ENCODE results near the gene ALOXE3. TPM values are rescaled to one million over a fixed set of nuclear protein-coding genes. Genes with fewer than 3 reads are reported as not detected.
A peak's percentile ranks its signal among the peaks of the same experiment; 100 is the strongest.

Gene ALOXE3
- total RNA-seq, 2 donors from 2014 or later, result not detected

DNA sequence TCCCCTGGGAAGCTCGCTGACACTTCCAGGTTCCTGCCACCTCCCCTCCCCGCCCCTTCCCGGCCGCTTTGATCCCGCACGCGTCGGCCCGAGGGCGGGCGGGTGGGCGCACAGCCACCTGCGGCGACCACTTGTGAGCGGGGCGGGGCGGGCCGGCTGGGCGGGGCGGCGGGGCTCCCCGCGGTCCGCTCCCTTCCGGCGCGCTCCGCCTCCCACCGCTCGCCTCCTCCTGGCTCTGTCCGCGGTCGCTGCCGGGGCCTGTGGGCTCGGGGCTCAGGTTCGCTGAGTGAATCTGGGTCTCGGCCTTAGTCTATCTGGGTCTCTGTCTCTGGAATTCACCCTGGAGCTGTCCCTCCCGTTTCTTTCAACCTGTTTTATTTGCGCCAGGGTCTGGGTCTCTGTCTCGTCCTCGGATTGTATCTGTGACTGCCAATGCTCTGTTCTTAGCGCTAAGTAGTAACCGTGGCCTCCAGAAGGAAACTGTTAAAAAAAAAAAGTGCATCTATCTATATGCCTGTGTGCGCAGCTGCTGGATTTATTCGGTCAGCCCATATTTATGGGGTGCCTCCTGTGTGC, 8.3 kb upstream of the ALOXE3 start:
- 0 to 1% methylated on average over 20 to 33 of the region's 45 CpGs for WGBS, 2 donors
- peak overlapping the region in 3 of 4 donors; percentile 0 to 27 (median 0) for H3K27ac ChIP-seq
- peak overlapping the region; percentile 3 to 23 for H3K4me3 ChIP-seq
- TF ChIP-seq, protein P1, sequence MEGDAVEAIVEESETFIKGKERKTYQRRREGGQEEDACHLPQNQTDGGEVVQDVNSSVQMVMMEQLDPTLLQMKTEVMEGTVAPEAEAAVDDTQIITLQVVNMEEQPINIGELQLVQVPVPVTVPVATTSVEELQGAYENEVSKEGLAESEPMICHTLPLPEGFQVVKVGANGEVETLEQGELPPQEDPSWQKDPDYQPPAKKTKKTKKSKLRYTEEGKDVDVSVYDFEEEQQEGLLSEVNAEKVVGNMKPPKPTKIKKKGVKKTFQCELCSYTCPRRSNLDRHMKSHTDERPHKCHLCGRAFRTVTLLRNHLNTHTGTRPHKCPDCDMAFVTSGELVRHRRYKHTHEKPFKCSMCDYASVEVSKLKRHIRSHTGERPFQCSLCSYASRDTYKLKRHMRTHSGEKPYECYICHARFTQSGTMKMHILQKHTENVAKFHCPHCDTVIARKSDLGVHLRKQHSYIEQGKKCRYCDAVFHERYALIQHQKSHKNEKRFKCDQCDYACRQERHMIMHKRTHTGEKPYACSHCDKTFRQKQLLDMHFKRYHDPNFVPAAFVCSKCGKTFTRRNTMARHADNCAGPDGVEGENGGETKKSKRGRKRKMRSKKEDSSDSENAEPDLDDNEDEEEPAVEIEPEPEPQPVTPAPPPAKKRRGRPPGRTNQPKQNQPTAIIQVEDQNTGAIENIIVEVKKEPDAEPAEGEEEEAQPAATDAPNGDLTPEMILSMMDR (IDR thresholded peaks at IDR 0.05), result no peak
- no peak for TF ChIP-seq POLR2A (IDR thresholded peaks at IDR 0.05)
- H3K27me3 ChIP-seq, result peaks cover 0 to 29% of the 10 kb centered on the region in 2 donors
- H3K36me3 ChIP-seq (replicated peaks in 1 of 2; ENCODE audit: insufficient read depth in 1 of 2, low read depth in 2 of 2), result no peaks in the 10 kb centered on the region
- peaks cover 55% of the 10 kb centered on the region for H3K4me1 ChIP-seq
- ATAC-seq (peak; percentile 32), DNase-seq (peak in 3 of 4 donors; percentile 35 to 56 (median 37))
- intact Hi-C loops (cut with DNase I), result loop anchor here (5.0 kb wide), 1 partner anchor 51 kb away; the partner anchor contains the start of gene TMEM107
- no peaks in the 10 kb centered on the region for H3K9me3 ChIP-seq

DNA sequence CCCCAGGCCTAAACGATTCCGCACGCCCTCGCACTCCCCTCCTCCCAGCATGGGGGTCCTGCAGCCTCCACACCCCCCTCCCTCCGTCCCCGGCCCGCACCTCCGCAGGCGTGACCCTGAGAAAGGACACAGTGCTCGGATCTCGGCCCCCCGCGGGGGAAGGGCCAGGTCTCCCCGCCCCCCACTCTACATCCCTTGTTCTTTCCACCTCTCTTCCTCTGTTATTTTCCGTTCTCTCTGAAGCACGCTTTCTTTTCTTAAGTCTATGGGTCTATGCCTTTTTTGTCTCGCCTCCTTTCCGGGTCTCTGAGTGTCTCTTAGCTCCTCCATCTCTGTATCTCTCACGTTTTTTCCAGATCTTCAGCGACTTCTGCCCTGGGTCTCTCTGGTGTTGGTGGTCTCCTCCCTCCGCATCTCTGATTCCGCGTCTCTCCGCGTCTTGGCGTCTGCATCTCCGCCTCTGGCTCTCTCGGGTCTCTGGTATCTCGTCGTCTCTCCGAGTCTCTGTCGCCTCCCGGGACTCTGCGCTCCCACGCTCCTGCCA, 7.7 kb upstream of the ALOXE3 start:
- intact Hi-C loops (cut with DNase I), result loop anchor here (5.0 kb wide), 1 partner anchor 51 kb away; the partner anchor contains the start of gene TMEM107
- ATAC-seq (no peak), DNase-seq (peak in 2 of 4 donors; percentile 19 to 39)
- no peak for TF ChIP-seq POLR2A (IDR thresholded peaks at IDR 0.05)
- TF ChIP-seq, protein P1 (IDR thresholded peaks at IDR 0.05), result no peak
- H3K4me1 ChIP-seq, result peaks cover 61% of the 10 kb centered on the region
- WGBS, 2 donors, result 1% methylated on average over 17 to 35 of the region's 35 CpGs
- H3K27ac ChIP-seq, result peak overlapping the region in 2 of 4 donors; percentile 0 to 27
- peaks cover 0 to 29% of the 10 kb centered on the region in 2 donors for H3K27me3 ChIP-seq
- H3K9me3 ChIP-seq, result no peaks in the 10 kb centered on the region
- no peaks in the 10 kb centered on the region for H3K36me3 ChIP-seq (replicated peaks in 1 of 2; ENCODE audit: insufficient read depth in 1 of 2, low read depth in 2 of 2)
- H3K4me3 ChIP-seq, result peak overlapping the region; percentile 3 to 23

DNA sequence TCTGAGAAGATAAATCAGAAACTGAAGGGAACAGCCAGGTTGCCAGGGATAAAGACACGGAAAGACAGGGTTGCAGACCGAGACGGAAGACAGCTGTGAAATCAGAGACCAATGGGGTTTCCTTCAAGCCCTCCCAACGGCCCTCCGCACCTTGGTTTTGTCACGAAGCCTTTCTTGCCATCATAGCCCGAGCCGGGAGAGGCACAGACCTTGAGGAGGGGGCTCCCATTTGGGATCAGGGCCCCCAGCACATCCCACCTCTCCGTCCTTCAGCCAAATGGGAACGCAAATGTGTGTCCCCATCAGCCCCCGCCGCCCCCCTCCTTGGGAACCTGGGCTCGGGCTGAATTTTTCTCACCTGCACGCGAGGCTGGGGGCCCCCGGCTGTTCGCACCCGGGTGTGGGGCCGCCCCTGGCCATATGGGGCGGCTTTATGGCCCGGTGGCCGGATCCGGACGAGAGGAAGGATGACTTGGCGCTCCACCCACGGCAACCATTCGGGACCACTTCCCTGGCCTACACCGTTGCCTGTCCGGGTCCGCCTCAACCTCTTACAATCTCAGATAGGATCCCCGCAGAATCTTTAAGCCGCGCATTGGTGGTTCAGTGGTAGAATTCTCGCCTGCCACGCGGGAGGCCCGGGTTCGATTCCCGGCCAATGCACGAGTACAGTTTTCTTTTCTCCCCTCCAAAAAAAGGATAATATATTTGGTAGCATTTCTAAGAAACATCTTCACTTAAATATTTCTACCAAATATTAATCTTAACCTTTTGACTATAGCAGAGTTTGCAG, 7.0 kb upstream of the ALOXE3 start:
- TF ChIP-seq, protein P1 (IDR thresholded peaks at IDR 0.05), result no peak
- TF ChIP-seq POLR2A (IDR thresholded peaks at IDR 0.05), result no peak
- peak; percentile 56 for ATAC-seq
- Histone ChIP-seq H3K27ac (no peak overlapping the region), H3K4me3 (peak overlapping the region in 1 of 2 donors; percentile 23), H3K36me3 (replicated peaks in 1 of 2; ENCODE audit: insufficient read depth in 1 of 2, low read depth in 2 of 2) (no peaks in the 10 kb centered on the region), H3K4me1 (peaks cover 67% of the 10 kb centered on the region), H3K27me3 (peaks cover 0 to 29% of the 10 kb centered on the region in 2 donors), H3K9me3 (no peaks in the 10 kb centered on the region)
- intact Hi-C loops (cut with DNase I), result loop anchor here (5.0 kb wide), 1 partner anchor 52 kb away; the partner anchor contains the start of gene TMEM107
- peak; percentile 82 to 88 (median 84) for DNase-seq
- 0 to 2% methylated on average over 25 to 40 of the region's 40 CpGs for WGBS, 2 donors

DNA sequence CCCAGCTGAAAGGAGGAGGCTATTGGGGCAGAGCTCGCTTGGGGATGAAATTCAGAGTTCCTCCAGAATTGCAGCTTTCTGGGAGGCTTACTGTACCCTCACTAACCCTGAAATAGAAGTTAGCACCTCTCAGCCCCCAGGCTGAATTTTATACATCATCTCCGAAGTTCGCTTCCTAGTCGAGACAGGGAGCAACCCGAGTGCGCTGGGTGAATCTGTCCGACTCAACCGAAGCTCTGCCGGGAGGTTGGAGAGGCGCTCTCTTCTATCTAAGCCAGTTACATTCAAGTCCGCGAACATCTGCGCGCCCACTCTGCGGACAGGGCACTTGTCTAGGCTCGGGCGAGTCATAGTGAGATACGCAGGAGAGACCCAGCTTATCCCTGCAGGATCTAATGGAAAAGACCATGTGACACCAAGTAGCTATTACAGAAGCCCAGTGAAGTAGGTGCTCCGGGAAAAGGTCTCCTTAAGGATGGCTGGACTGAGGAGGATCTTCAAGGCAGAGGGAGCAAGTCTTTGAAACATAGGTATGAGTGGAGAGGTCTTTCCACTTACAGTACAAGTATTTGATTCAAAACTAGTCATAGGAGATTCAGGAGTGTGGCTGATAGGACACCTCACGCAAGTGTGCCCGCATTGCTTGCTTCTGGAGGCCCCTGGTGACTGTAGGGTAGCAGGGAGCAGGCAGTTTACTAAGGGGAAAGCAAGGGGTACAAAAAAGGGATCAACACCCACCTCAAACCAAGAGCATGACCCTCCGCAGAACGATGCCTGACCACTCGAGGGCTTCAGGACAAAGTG, 6.2 kb upstream of the ALOXE3 start:
- Histone ChIP-seq H3K27ac (no peak overlapping the region), H3K36me3 (replicated peaks in 1 of 2; ENCODE audit: insufficient read depth in 1 of 2, low read depth in 2 of 2) (no peaks in the 10 kb centered on the region), H3K9me3 (no peaks in the 10 kb centered on the region), H3K27me3 (peaks cover 0 to 29% of the 10 kb centered on the region in 2 donors), H3K4me3 (no peak overlapping the region), H3K4me1 (peaks cover 70% of the 10 kb centered on the region)
- intact Hi-C loops (cut with DNase I), result loop anchor here (5.0 kb wide), 1 partner anchor 53 kb away; the partner anchor contains the start of gene TMEM107
- 8 to 11% methylated on average over 10 to 24 of the region's 24 CpGs for WGBS, 2 donors
- DNase-seq (peak in 1 of 4 donors; percentile 17), ATAC-seq (no peak)
- TF ChIP-seq, protein P1 (IDR thresholded peaks at IDR 0.05), result no peak
- no peak for TF ChIP-seq POLR2A (IDR thresholded peaks at IDR 0.05)

Data from body of pancreas (tissue), 4 donors.